ENCODE data around the gene TRIM27. TPM values are rescaled to one million over a fixed set of nuclear protein-coding genes. Genes with fewer than 3 reads are reported as not detected.

Gene TRIM27
- total RNA-seq, 1 donor from 2014 or later, result 82.8 TPM

GRCh38 chr6:28941684-28942448 lies 18.1 kb upstream of the TRIM27 start:
- no peak for TF ChIP-seq CTCF (IDR thresholded peaks at IDR 0.05; ENCODE audit: unreplicated experiment)
- no peaks in the 10 kb centered on the region for H3K9me3 Mint-ChIP-seq (ENCODE audit: unreplicated experiment)
- peak overlapping the region; percentile 94 for H3K4me3 Mint-ChIP-seq (ENCODE audit: unreplicated experiment)
- H3K27me3 Mint-ChIP-seq (ENCODE audit: unreplicated experiment), result peaks cover 37% of the 10 kb centered on the region
- DNase-seq (ENCODE audit: low spot score), result peak; percentile 62
- peaks cover 4% of the 10 kb centered on the region for H3K36me3 Mint-ChIP-seq (ENCODE audit: low read depth, unreplicated experiment)
- H3K27ac Mint-ChIP-seq (ENCODE audit: unreplicated experiment), result peak overlapping the region; percentile 85
- H3K4me1 Mint-ChIP-seq (ENCODE audit: unreplicated experiment), result peaks cover 32% of the 10 kb centered on the region

- H3K4me1 Mint-ChIP-seq (ENCODE audit: unreplicated experiment), result peaks cover 32% of the 10 kb centered on the region
- H3K9me3 Mint-ChIP-seq (ENCODE audit: unreplicated experiment), result no peaks in the 10 kb centered on the region
- peak; percentile 77 for DNase-seq (ENCODE audit: low spot score)
- TF ChIP-seq CTCF (IDR thresholded peaks at IDR 0.05; ENCODE audit: unreplicated experiment), result no peak
- H3K36me3 Mint-ChIP-seq (ENCODE audit: low read depth, unreplicated experiment), result peaks cover 4% of the 10 kb centered on the region
- H3K27me3 Mint-ChIP-seq (ENCODE audit: unreplicated experiment), result peaks cover 37% of the 10 kb centered on the region
- H3K27ac Mint-ChIP-seq (ENCODE audit: unreplicated experiment), result peak overlapping the region; percentile 85
- peak overlapping the region; percentile 94 for H3K4me3 Mint-ChIP-seq (ENCODE audit: unreplicated experiment)
These were observed 17.3 kb upstream of the TRIM27 start for GRCh38 chr6:28940858-28941683.

- Mint-ChIP-seq H3K36me3 (ENCODE audit: low read depth, unreplicated experiment) (peaks cover 4% of the 10 kb centered on the region), H3K4me3 (ENCODE audit: unreplicated experiment) (peak overlapping the region; percentile 94), H3K9me3 (ENCODE audit: unreplicated experiment) (no peaks in the 10 kb centered on the region), H3K27ac (ENCODE audit: unreplicated experiment) (peak overlapping the region; percentile 85), H3K27me3 (ENCODE audit: unreplicated experiment) (peaks cover 33% of the 10 kb centered on the region), H3K4me1 (ENCODE audit: unreplicated experiment) (peaks cover 29% of the 10 kb centered on the region)
- TF ChIP-seq CTCF (IDR thresholded peaks at IDR 0.05; ENCODE audit: unreplicated experiment), result no peak
- DNase-seq (ENCODE audit: low spot score), result peak; percentile 46
These were observed 16.6 kb upstream of the TRIM27 start for GRCh38 chr6:28940294-28940857.

GRCh38 chr6:28933069-28933468 lies 9.3 kb upstream of the TRIM27 start:
- Mint-ChIP-seq H3K27me3 (ENCODE audit: unreplicated experiment) (peaks cover 2% of the 10 kb centered on the region), H3K9me3 (ENCODE audit: unreplicated experiment) (no peaks in the 10 kb centered on the region)
- no peak for DNase-seq (ENCODE audit: low spot score)

More at GRCh38 chr6:28933069-28933468, 9.3 kb upstream of the TRIM27 start:
- no peak overlapping the region for H3K4me3 Mint-ChIP-seq (ENCODE audit: unreplicated experiment)
- peaks cover 3% of the 10 kb centered on the region for H3K4me1 Mint-ChIP-seq (ENCODE audit: unreplicated experiment)
- H3K36me3 Mint-ChIP-seq (ENCODE audit: low read depth, unreplicated experiment), result no peaks in the 10 kb centered on the region
- no peak overlapping the region for H3K27ac Mint-ChIP-seq (ENCODE audit: unreplicated experiment)
- TF ChIP-seq CTCF (IDR thresholded peaks at IDR 0.05; ENCODE audit: unreplicated experiment), result no peak
